ENCODE results near the gene SKP2. TPM values are rescaled to one million over a fixed set of nuclear protein-coding genes. Genes with fewer than 3 reads are reported as not detected.

The SKP2 gene
- total and polyA plus RNA-seq, 2 donors (not counting 3 experiments of a cell fraction or from before 2014, with no cell fraction given) = 12.5 to 40.9 TPM

DNA sequence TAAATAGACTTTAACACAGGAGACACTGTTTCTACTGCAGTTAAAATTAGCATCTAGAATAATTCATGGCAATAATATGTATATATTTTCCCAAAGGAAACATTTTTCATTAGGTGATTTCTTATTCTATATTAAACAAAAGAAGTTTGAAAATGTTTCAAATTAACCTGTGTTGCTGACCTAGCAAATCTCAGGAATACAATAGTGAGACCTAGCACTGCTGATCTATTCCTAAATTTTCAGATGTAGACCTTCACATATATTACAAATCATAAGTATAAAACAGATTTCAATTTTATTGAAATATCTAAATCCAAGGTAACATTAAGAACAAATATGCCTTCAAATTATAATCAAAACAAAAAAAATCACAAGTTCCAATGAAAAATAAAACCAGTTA is 15.3 kb upstream of the SKP2 start:
- POLR2A ChIA-PET = no interaction called here
- no peak overlapping the region for H3K4me3 ChIP-seq (replicated peaks in 1 of 3; ENCODE audit: insufficient read depth in 1 of 3, low read depth in 1 of 3, low read length in 3 of 3)
- H2AFZ ChIP-seq (ENCODE audit: low read depth, low read length) = no peak overlapping the region
- no peaks in the 10 kb centered on the region for H3K4me1 ChIP-seq (ENCODE audit: control insufficient read depth, extremely low read depth, insufficient read depth, low read length)
- no peak for DNase-seq (ENCODE audit: low read depth, low spot score)
- H3K27me3 ChIP-seq (ENCODE audit: control insufficient read depth in 2 of 2, insufficient read depth in 2 of 2, low read length in 2 of 2) = no peaks in the 10 kb centered on the region
- dilution Hi-C loops (cut with MboI; ENCODE audit: extremely low pct_ligation_motif_present, low sequenced_read_pairs) (no loop called here), intact Hi-C loops (cut with micrococcal nuclease) (no loop called here)
- no peak overlapping the region for H3K4me2 ChIP-seq (ENCODE audit: insufficient read depth, low read length)
- no peak overlapping the region for H3K9ac ChIP-seq (replicated peaks; ENCODE audit: extremely low read depth, insufficient read depth, low read length)
- H4K20me1 ChIP-seq (replicated peaks; ENCODE audit: control insufficient read depth, extremely low read depth, insufficient read depth, low read length) = no peaks in the 10 kb centered on the region
- no peak for FAIRE-seq
- no peaks in the 10 kb centered on the region for H3K79me2 ChIP-seq (ENCODE audit: control insufficient read depth, insufficient read depth, low read length)
- CTCF ChIA-PET = no interaction called here
- H3K27ac ChIP-seq (ENCODE audit: insufficient read depth, low read depth, low read length) = no peak overlapping the region
- no peaks in the 10 kb centered on the region for H3K9me3 ChIP-seq (replicated peaks; ENCODE audit: control insufficient read depth, insufficient read depth, low read length)
- no peaks in the 10 kb centered on the region for H3K9me1 ChIP-seq (replicated peaks; ENCODE audit: control insufficient read depth, extremely low read depth, insufficient read depth, low read length)
- H3K36me3 ChIP-seq (ENCODE audit: control insufficient read depth in 2 of 2, extremely low read depth in 1 of 2, insufficient read depth in 2 of 2, low read length in 2 of 2) = no peaks in the 10 kb centered on the region
- BruUV-seq (replicated peaks) = no TSS peak
- TF ChIP-seq POLR2AphosphoS5 (IDR thresholded peaks at IDR 0.05; ENCODE audit: insufficient read depth, low read depth, low read length) = no peak
- TF ChIP-seq, protein P1, sequence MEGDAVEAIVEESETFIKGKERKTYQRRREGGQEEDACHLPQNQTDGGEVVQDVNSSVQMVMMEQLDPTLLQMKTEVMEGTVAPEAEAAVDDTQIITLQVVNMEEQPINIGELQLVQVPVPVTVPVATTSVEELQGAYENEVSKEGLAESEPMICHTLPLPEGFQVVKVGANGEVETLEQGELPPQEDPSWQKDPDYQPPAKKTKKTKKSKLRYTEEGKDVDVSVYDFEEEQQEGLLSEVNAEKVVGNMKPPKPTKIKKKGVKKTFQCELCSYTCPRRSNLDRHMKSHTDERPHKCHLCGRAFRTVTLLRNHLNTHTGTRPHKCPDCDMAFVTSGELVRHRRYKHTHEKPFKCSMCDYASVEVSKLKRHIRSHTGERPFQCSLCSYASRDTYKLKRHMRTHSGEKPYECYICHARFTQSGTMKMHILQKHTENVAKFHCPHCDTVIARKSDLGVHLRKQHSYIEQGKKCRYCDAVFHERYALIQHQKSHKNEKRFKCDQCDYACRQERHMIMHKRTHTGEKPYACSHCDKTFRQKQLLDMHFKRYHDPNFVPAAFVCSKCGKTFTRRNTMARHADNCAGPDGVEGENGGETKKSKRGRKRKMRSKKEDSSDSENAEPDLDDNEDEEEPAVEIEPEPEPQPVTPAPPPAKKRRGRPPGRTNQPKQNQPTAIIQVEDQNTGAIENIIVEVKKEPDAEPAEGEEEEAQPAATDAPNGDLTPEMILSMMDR (IDR thresholded peaks at IDR 0.05; ENCODE audit: extremely low read depth in 1 of 2, insufficient read depth in 1 of 2, low read depth in 1 of 2, low read length in 2 of 2) = no peak
- no peak for TF ChIP-seq MYC (IDR thresholded peaks at IDR 0.05; ENCODE audit: low read depth, low read length)
- no peak for TF ChIP-seq POLR2A (IDR thresholded peaks at IDR 0.05; ENCODE audit: low read depth, low read length)
- TF ChIP-seq GATA2 (IDR thresholded peaks at IDR 0.05; ENCODE audit: insufficient read depth, insufficient read length, low read depth, low read length) = no peak
- no peak for TF ChIP-seq FOS (IDR thresholded peaks at IDR 0.05; ENCODE audit: borderline replicate concordance, insufficient read depth, low read length)
- TF ChIP-seq JUN (IDR thresholded peaks at IDR 0.05; ENCODE audit: borderline replicate concordance, insufficient read depth, insufficient read length, low read depth) = no peak
- no peak for TF ChIP-seq EZH2 (IDR thresholded peaks at IDR 0.05; ENCODE audit: borderline replicate concordance, low read depth, low read length, severe bottlenecking)
- TF ChIP-seq, protein P2, sequence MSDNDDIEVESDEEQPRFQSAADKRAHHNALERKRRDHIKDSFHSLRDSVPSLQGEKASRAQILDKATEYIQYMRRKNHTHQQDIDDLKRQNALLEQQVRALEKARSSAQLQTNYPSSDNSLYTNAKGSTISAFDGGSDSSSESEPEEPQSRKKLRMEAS (IDR thresholded peaks at IDR 0.05; ENCODE audit: insufficient read depth, insufficient read length) = no peak

Measured in endothelial cell of umbilical vein (primary cell).